Loucy (cell line): ENCODE measurements around the gene TOX2.

Source experiments
- H2AFZ ChIP-seq: fragments of 200-600 bp; sonication (generic); 2 replicates; pipeline ENCODE4 v1.6.0; 2016; ENCODE audit warnings: antibody characterized with exemption, mild to moderate bottlenecking, low read length, moderate library complexity
- H3F3A ChIP-seq: fragments of 200-600 bp; 2 replicates; pipeline ENCODE4 v1.6.0; 2016; ENCODE audit warnings: antibody characterized with exemption, low read depth, mild to moderate bottlenecking
- H3K27me3 ChIP-seq: fragments of 200-600 bp; sonication (generic); 2 replicates; pipeline ENCODE4 v1.6.1; 2014; ENCODE audit warnings: low read length, mild to moderate bottlenecking; ENCODE audit not compliant: insufficient read depth, poor library complexity, severe bottlenecking
- H3K36me3 ChIP-seq: fragments of 200-600 bp; sonication (generic); 2 replicates; pipeline ENCODE4 v1.6.1; 2016; ENCODE audit warnings: low read length; ENCODE audit not compliant: insufficient read depth
- H3K4me1 ChIP-seq: fragments of 200-600 bp; sonication (generic); 2 replicates; pipeline ENCODE4 v1.5.1; 2014; ENCODE audit warnings: low read length, mild to moderate bottlenecking; ENCODE audit not compliant: insufficient read depth, poor library complexity, severe bottlenecking
- H3K4me2 ChIP-seq: fragments of 200-600 bp; sonication (generic); 2 replicates; pipeline ENCODE4 v1.6.0; 2014; ENCODE audit warnings: antibody characterized with exemption, low read length, low read depth, mild to moderate bottlenecking; ENCODE audit not compliant: poor library complexity, severe bottlenecking
- H3K4me3 ChIP-seq: fragments of 200-600 bp; sonication (generic); 2 replicates; pipeline ENCODE4 v1.5.1; 2014; ENCODE audit warnings: low read length, mild to moderate bottlenecking, mixed read lengths; ENCODE audit not compliant: poor library complexity, severe bottlenecking
- H3K79me2 ChIP-seq: fragments of 200-600 bp; sonication (generic); 2 replicates; pipeline ENCODE4 v1.6.1; 2014; ENCODE audit warnings: low read length; ENCODE audit not compliant: insufficient read depth
- H3K9ac ChIP-seq: fragments of 200-600 bp; sonication (generic); 2 replicates; pipeline ENCODE4 v1.6.0; 2014; ENCODE audit warnings: mild to moderate bottlenecking, low read depth, low read length, moderate library complexity; ENCODE audit not compliant: poor library complexity, severe bottlenecking
- H3K9me2 ChIP-seq: fragments of 200-600 bp; sonication (generic); replicated peaks from 2 replicates; pipeline ENCODE4 v1.6.1; 2016; ENCODE audit warnings: low read depth, low read length, mixed read lengths
- H3K9me3 ChIP-seq: fragments of 200-600 bp; sonication (generic); 2 replicates; pipeline ENCODE4 v1.6.1; 2014; ENCODE audit warnings: mild to moderate bottlenecking, antibody characterized with exemption, low read length, low read depth; ENCODE audit not compliant: insufficient read depth
- H4K20me1 ChIP-seq: fragments of 200-600 bp; sonication (generic); 2 replicates; pipeline ENCODE4 v1.6.0; 2014; ENCODE audit warnings: antibody characterized with exemption, low read length, mild to moderate bottlenecking; ENCODE audit not compliant: insufficient read depth, poor library complexity, severe bottlenecking
- CTCF ChIP-seq: fragments of 200-600 bp; sonication (generic); conservative IDR thresholded peaks from 2 replicates; pipeline ENCODE4 v1.5.1; 2014; ENCODE audit warnings: mild to moderate bottlenecking, antibody characterized with exemption, low read length
- EZH2phosphoT487 ChIP-seq: fragments of 200-600 bp; IDR thresholded peaks from 2 replicates; pipeline ENCODE4 v1.6.1; 2018; ENCODE audit warnings: antibody characterized with exemption, mild to moderate bottlenecking, moderate library complexity, borderline replicate concordance

The TOX2 gene

GRCh38 chr20:44028003-44028730 lies 113.5 kb downstream of the TOX2 start:
- Histone ChIP-seq H3K4me1 (peaks cover 51% of the 10 kb centered on the region), H3K9me3 (no peaks in the 10 kb centered on the region; the same call in 1 of the 2 replicates), H2AFZ (no peak overlapping the region), H3K36me3 (no peaks in the 10 kb centered on the region), H3K4me3 (peak overlapping the region; percentile 52), H3K9me2 (no peaks in the 10 kb centered on the region), H3F3A (0 out of 2 replicates have a peak, but pooled peaks cover 8% of the 10 kb centered on the region), H3K79me2 (no peaks in the 10 kb centered on the region), H3K4me2 (peak overlapping the region; percentile 64), H3K27me3 (no peaks in the 10 kb centered on the region), H4K20me1 (no peaks in the 10 kb centered on the region), H3K9ac (no peak overlapping the region)
- no peak for TF ChIP-seq CTCF

- Histone ChIP-seq H3F3A (peaks cover 12% of the 10 kb centered on the region), H4K20me1 (no peaks in the 10 kb centered on the region), H3K27me3 (no peaks in the 10 kb centered on the region), H3K4me1 (peaks cover 61% of the 10 kb centered on the region), H3K9me2 (no peaks in the 10 kb centered on the region), H2AFZ (no peak overlapping the region), H3K79me2 (no peaks in the 10 kb centered on the region), H3K9ac (peak overlapping the region; percentile 17), H3K4me2 (peak overlapping the region; percentile 64), H3K9me3 (no peaks in the 10 kb centered on the region; the same call in 1 of the 2 replicates), H3K36me3 (no peaks in the 10 kb centered on the region), H3K4me3 (peak overlapping the region; percentile 52)
- TF ChIP-seq CTCF, result no peak
- TF ChIP-seq EZH2phosphoT487, result no peak; the same call in none of the 2 replicates
Observed at GRCh38 chr20:44028868-44029847, 114.5 kb downstream of the TOX2 start.

GRCh38 chr20:44029848-44030230 lies 115.2 kb downstream of the TOX2 start:
- H3K4me3 ChIP-seq, result peak overlapping the region; percentile 52
- no peaks in the 10 kb centered on the region for H3K36me3 ChIP-seq
- H3K9ac ChIP-seq, result peak overlapping the region; percentile 17
- no peaks in the 10 kb centered on the region for H4K20me1 ChIP-seq
- H3K9me2 ChIP-seq, result no peaks in the 10 kb centered on the region
- no peaks in the 10 kb centered on the region for H3K79me2 ChIP-seq
- peaks cover 14% of the 10 kb centered on the region for H3F3A ChIP-seq
- H3K9me3 ChIP-seq, result no peaks in the 10 kb centered on the region; the same call in 1 of the 2 replicates
- TF ChIP-seq EZH2phosphoT487 (no peak), CTCF (no peak)
- H3K4me2 ChIP-seq, result peak overlapping the region; percentile 64
- no peak overlapping the region for H2AFZ ChIP-seq
- H3K4me1 ChIP-seq, result peaks cover 68% of the 10 kb centered on the region
- no peaks in the 10 kb centered on the region for H3K27me3 ChIP-seq
